Type B pancreatic cell (in vitro differentiated cells): ENCODE data around the gene KRT16. TPM values are rescaled to one million over a fixed set of nuclear protein-coding genes. Genes with fewer than 3 reads are reported as not detected.
"Not testable (repeated sequence)": the region's sequence is repeated elsewhere in the genome, so short reads cannot be mapped to it uniquely, and the experiment has no call there.

Experiments
- DNase-seq: peaks from one replicate; pipeline ENCODE4 v3.0.0; 2021; ENCODE audit warnings: mixed read lengths; ENCODE audit not compliant: unreplicated experiment; ENCODE audit errors: extremely low spot score
- H3K27ac Mint-ChIP-seq: 2 replicates; pipeline ENCODE4 v1.8.0; 2021; ENCODE audit warnings: mild to moderate bottlenecking, mixed read lengths
- H3K27me3 Mint-ChIP-seq: 2 replicates; pipeline ENCODE4 v1.8.0; 2021; ENCODE audit warnings: mixed read lengths
- H3K36me3 Mint-ChIP-seq: 2 replicates; pipeline ENCODE4 v1.8.0; 2021; ENCODE audit warnings: mixed read lengths
- H3K4me1 Mint-ChIP-seq: one replicate; pipeline ENCODE4 v1.8.0; 2021; ENCODE audit warnings: mixed read lengths; ENCODE audit not compliant: unreplicated experiment
- H3K4me3 Mint-ChIP-seq: 2 replicates; pipeline ENCODE4 v1.8.0; 2021; ENCODE audit warnings: mild to moderate bottlenecking, mixed read lengths
- H3K9me3 Mint-ChIP-seq: 2 replicates; pipeline ENCODE4 v1.8.0; 2021; ENCODE audit warnings: mixed read lengths
- CTCF ChIP-seq: fragments of 200-600 bp; sonication (generic); conservative IDR thresholded peaks from 2 replicates; pipeline ENCODE4 v1.5.0; 2021; ENCODE audit warnings: antibody characterized with exemption, mild to moderate bottlenecking
- total RNA-seq: library from RNA; stranded (reverse); gene quantifications from 2 replicates; pipeline ENCODE4 v1.2.1, GENCODE V29; 2021; ENCODE audit warnings: low replicate concordance

KRT16 gene
- total RNA-seq, 1 donor from 2014 or later, result 1.5 TPM

- no peaks in the 10 kb centered on the region for H3K36me3 Mint-ChIP-seq
- H3K4me1 Mint-ChIP-seq, result peaks cover 13% of the 10 kb centered on the region
- DNase-seq, result no peak
Measured at GRCh38 chr17:41610965-41611640, 1.5 kb downstream of the KRT16 start.

GRCh38 chr17:41610061-41610517 lies 2.5 kb downstream of the KRT16 start:
- not testable (repeated sequence) for H3K36me3 Mint-ChIP-seq, DNase-seq, H3K4me1 Mint-ChIP-seq, H3K9me3 Mint-ChIP-seq, H3K27ac Mint-ChIP-seq, H3K4me3 Mint-ChIP-seq
- peak; percentile 63 for TF ChIP-seq CTCF
- H3K27me3 Mint-ChIP-seq, result peaks cover 15% of the 10 kb centered on the region

More at GRCh38 chr17:41610965-41611640, 1.5 kb downstream of the KRT16 start:
- peaks cover 15% of the 10 kb centered on the region for H3K27me3 Mint-ChIP-seq
- TF ChIP-seq CTCF, result no peak
- H3K4me3 Mint-ChIP-seq, result no peak overlapping the region
- peaks cover 8% of the 10 kb centered on the region for H3K9me3 Mint-ChIP-seq
- no peak overlapping the region for H3K27ac Mint-ChIP-seq

- H3K9me3 Mint-ChIP-seq, H3K4me1 Mint-ChIP-seq, DNase-seq, H3K36me3 Mint-ChIP-seq, H3K4me3 Mint-ChIP-seq, H3K27ac Mint-ChIP-seq: not testable (repeated sequence)
- H3K27me3 Mint-ChIP-seq, result peaks cover 15% of the 10 kb centered on the region
Measured at GRCh38 chr17:41606930-41607329, 5.6 kb downstream of the KRT16 start.

DNA sequence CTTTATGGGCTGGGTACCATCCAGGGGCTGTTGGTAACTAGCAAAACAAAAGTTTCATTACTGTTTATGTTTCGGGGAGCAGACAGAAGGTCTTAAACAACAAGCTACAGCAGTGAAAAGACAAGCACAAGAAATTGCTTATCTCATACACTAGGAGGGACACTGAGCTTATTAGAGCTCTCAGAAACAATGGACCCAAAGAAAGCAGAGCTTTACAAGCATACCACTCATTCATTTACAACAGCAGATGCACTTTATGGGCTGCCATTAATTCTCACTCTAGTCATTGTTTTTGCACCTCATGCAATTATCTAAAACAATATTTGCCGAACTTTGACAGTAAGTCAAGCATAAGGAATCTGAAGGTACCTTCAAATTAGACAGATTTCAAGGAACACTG lies 10.0 kb downstream of the KRT16 start:
- Mint-ChIP-seq H3K36me3 (no peaks in the 10 kb centered on the region), H3K4me1 (peaks cover 3% of the 10 kb centered on the region), H3K27me3 (no peaks in the 10 kb centered on the region), H3K27ac (no peak overlapping the region), H3K9me3 (peaks cover 8% of the 10 kb centered on the region), H3K4me3 (no peak overlapping the region)
- no peak for TF ChIP-seq CTCF
- DNase-seq, result no peak

DNA sequence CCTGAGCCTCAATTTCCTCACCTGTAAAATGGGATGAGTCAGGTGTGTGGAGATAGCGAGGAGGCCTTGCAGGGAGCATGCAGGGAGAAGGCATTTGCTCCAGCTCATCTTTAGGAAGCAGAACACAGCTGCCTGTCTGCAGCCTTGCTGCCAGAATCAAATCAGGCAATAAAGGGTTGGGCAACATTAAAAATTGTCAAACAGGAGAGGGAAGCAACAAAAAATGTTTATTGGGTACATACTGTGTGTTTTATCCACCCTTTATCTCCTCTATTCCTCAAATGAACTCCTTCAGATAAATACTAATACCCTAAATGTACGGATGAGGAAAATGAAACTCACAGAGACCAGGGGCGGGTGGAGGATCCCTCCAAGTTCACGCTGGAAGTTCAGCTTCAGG lies 12.2 kb downstream of the KRT16 start:
- DNase-seq, result no peak
- no peak overlapping the region for H3K4me3 Mint-ChIP-seq
- no peak for TF ChIP-seq CTCF
- no peaks in the 10 kb centered on the region for H3K36me3 Mint-ChIP-seq
- H3K9me3 Mint-ChIP-seq, result no peaks in the 10 kb centered on the region
- H3K27ac Mint-ChIP-seq, result no peak overlapping the region
- peaks cover 3% of the 10 kb centered on the region for H3K4me1 Mint-ChIP-seq
- H3K27me3 Mint-ChIP-seq, result no peaks in the 10 kb centered on the region

GRCh38 chr17:41599680-41600079 lies 12.9 kb downstream of the KRT16 start:
- no peaks in the 10 kb centered on the region for H3K27me3 Mint-ChIP-seq
- no peak overlapping the region for H3K4me3 Mint-ChIP-seq

More at GRCh38 chr17:41599680-41600079, 12.9 kb downstream of the KRT16 start:
- no peak for TF ChIP-seq CTCF
- Mint-ChIP-seq H3K4me1 (peaks cover 3% of the 10 kb centered on the region), H3K9me3 (no peaks in the 10 kb centered on the region), H3K36me3 (no peaks in the 10 kb centered on the region), H3K27ac (no peak overlapping the region)
- DNase-seq, result no peak
